WTC11 (cell line): Measurements from ENCODE around the gene NKD1. TPM values are rescaled to one million over a fixed set of nuclear protein-coding genes. Genes with fewer than 3 reads are reported as not detected.

ENCODE experiments used
- ATAC-seq: fragments of 200-7000 bp; cut with Tn5 transposase; 2 replicates; pipeline ENCODE4 v1.10.0; 2021; ENCODE audit warnings: mild to moderate bottlenecking, moderate library complexity
- CTCF ChIA-PET: fragments of 300-600 bp; sonication (Branson Sonifier 250); formaldehyde crosslinking; loops from one replicate; lab custom pipeline; 2021; ENCODE audit warnings: antibody characterized with exemption; lab: Charles Lee
- POLR2A ChIA-PET: fragments of 350-600 bp; sonication (Branson Sonifier 250); formaldehyde crosslinking; loops from one replicate; lab custom pipeline; 2021; ENCODE audit warnings: antibody characterized with exemption; lab: Charles Lee
- DNase-seq: peaks from one replicate; pipeline ENCODE4 v3.0.0; 2021; ENCODE audit warnings: low spot score
- H3K27ac Mint-ChIP-seq: 2 replicates; pipeline ENCODE4 v1.8.0; 2021; ENCODE audit warnings: mixed read lengths
- H3K27me3 Mint-ChIP-seq: 2 replicates; pipeline ENCODE4 v1.8.0; 2021; ENCODE audit warnings: low read depth, mild to moderate bottlenecking, moderate library complexity, mixed read lengths
- H3K36me3 Mint-ChIP-seq: 2 replicates; pipeline ENCODE4 v1.8.0; 2021; ENCODE audit warnings: mixed read lengths
- H3K4me1 Mint-ChIP-seq: 2 replicates; pipeline ENCODE4 v1.8.0; 2022; ENCODE audit warnings: mixed read lengths
- H3K4me3 Mint-ChIP-seq: 2 replicates; pipeline ENCODE4 v1.8.0; 2021; ENCODE audit warnings: mild to moderate bottlenecking, moderate library complexity, mixed read lengths
- H3K9me3 Mint-ChIP-seq: 2 replicates; pipeline ENCODE4 v1.8.0; 2021; ENCODE audit warnings: mixed read lengths
- CREM ChIP-seq: sonication (generic); formaldehyde crosslinking; IDR thresholded peaks from 2 replicates; pipeline ENCODE4 v1.8.1; 2022; ENCODE audit warnings: mild to moderate bottlenecking, missing genetic modification reagents, moderate library complexity
- ESRRA ChIP-seq: sonication (generic); formaldehyde crosslinking; IDR thresholded peaks from 2 replicates; pipeline ENCODE4 v1.8.1; 2022; ENCODE audit warnings: mild to moderate bottlenecking, missing genetic modification reagents, borderline replicate concordance
- ETV6 ChIP-seq: sonication (generic); formaldehyde crosslinking; IDR thresholded peaks from 2 replicates; pipeline ENCODE4 v1.8.1; 2022; ENCODE audit warnings: mild to moderate bottlenecking, missing genetic modification reagents
- FOXK1 ChIP-seq: sonication (generic); formaldehyde crosslinking; IDR thresholded peaks from 2 replicates; pipeline ENCODE4 v1.8.0; 2022; ENCODE audit warnings: mild to moderate bottlenecking, moderate library complexity, missing genetic modification reagents
- FOXP1 ChIP-seq: sonication (generic); formaldehyde crosslinking; IDR thresholded peaks from 2 replicates; pipeline ENCODE4 v1.8.0; 2022; ENCODE audit warnings: missing genetic modification reagents, mild to moderate bottlenecking, moderate library complexity, borderline replicate concordance
- IRF2 ChIP-seq: sonication (generic); formaldehyde crosslinking; IDR thresholded peaks from 2 replicates; pipeline ENCODE4 v1.8.0; 2022; ENCODE audit warnings: low read depth, missing genetic modification reagents, borderline replicate concordance
- JUN ChIP-seq: sonication (generic); formaldehyde crosslinking; IDR thresholded peaks from 2 replicates; pipeline ENCODE4 v1.8.0; 2023; ENCODE audit warnings: mild to moderate bottlenecking, missing genetic modification reagents
- MXD4 ChIP-seq: fragments of 250-450 bp; sonication (Bioruptor Pico); IDR thresholded peaks from 2 replicates; pipeline ENCODE4 v1.8.0; 2021; ENCODE audit warnings: mild to moderate bottlenecking, moderate library complexity, borderline replicate concordance
- NFE2L1 ChIP-seq: sonication (generic); formaldehyde crosslinking; IDR thresholded peaks from 2 replicates; pipeline ENCODE4 v1.8.1; 2023; ENCODE audit warnings: missing genetic modification reagents
- PRRX2 ChIP-seq: fragments of 250-450 bp; sonication (Bioruptor Pico); IDR thresholded peaks from 2 replicates; pipeline ENCODE4 v1.8.0; 2021; ENCODE audit warnings: mild to moderate bottlenecking
- TEAD1 ChIP-seq: sonication (generic); formaldehyde crosslinking; IDR thresholded peaks from 2 replicates; pipeline ENCODE4 v1.8.0; 2022; ENCODE audit warnings: mild to moderate bottlenecking, missing genetic modification reagents
- TP53 ChIP-seq: sonication (generic); formaldehyde crosslinking; IDR thresholded peaks from 2 replicates; pipeline ENCODE4 v1.8.1; 2023; ENCODE audit warnings: mild to moderate bottlenecking, missing genetic modification reagents
- ZNF138 ChIP-seq: sonication (generic); formaldehyde crosslinking; conservative IDR thresholded peaks from 2 replicates; pipeline ENCODE4 v1.8.1; 2022; ENCODE audit warnings: mild to moderate bottlenecking, moderate library complexity, missing genetic modification reagents
- ZNF263 ChIP-seq: sonication (generic); formaldehyde crosslinking; IDR thresholded peaks from 2 replicates; pipeline ENCODE4 v1.8.1; 2022; ENCODE audit warnings: low read depth, mild to moderate bottlenecking, moderate library complexity, missing genetic modification reagents
- total RNA-seq: library from RNA; stranded (reverse); gene quantifications from 3 replicates; pipeline ENCODE4 v1.2.3, GENCODE V29; 2021
- TF ChIP-seq, protein P1 (sequence below): sonication (generic); formaldehyde crosslinking; IDR thresholded peaks from 2 replicates; pipeline ENCODE4 v1.8.0; 2022; ENCODE audit warnings: mild to moderate bottlenecking, missing genetic modification reagents
- TF ChIP-seq, protein P2 (sequence below): fragments of 250-450 bp; sonication (Bioruptor Pico); conservative IDR thresholded peaks from 2 replicates; pipeline ENCODE4 v1.9.0; 2021; ENCODE audit warnings: mild to moderate bottlenecking
- TF ChIP-seq, protein P3 (sequence below): sonication (generic); formaldehyde crosslinking; IDR thresholded peaks from 2 replicates; pipeline ENCODE4 v1.8.1; 2023; ENCODE audit warnings: mild to moderate bottlenecking, moderate library complexity, missing genetic modification reagents
- TF ChIP-seq, protein P4 (sequence below): sonication (generic); formaldehyde crosslinking; IDR thresholded peaks from 2 replicates; pipeline ENCODE4 v1.8.0; 2023; ENCODE audit warnings: missing genetic modification reagents
- TF ChIP-seq, protein P5 (sequence below): sonication (generic); formaldehyde crosslinking; IDR thresholded peaks from 2 replicates; pipeline ENCODE4 v1.8.1; 2023; ENCODE audit warnings: mild to moderate bottlenecking, missing genetic modification reagents
- TF ChIP-seq, protein P6 (sequence below): sonication (generic); formaldehyde crosslinking; IDR thresholded peaks from 2 replicates; pipeline ENCODE4 v1.8.1; 2023; ENCODE audit warnings: mild to moderate bottlenecking, missing genetic modification reagents, borderline replicate concordance

Gene NKD1
- total RNA-seq, 1 experiment from 2014 or later = 6.0 TPM

DNA sequence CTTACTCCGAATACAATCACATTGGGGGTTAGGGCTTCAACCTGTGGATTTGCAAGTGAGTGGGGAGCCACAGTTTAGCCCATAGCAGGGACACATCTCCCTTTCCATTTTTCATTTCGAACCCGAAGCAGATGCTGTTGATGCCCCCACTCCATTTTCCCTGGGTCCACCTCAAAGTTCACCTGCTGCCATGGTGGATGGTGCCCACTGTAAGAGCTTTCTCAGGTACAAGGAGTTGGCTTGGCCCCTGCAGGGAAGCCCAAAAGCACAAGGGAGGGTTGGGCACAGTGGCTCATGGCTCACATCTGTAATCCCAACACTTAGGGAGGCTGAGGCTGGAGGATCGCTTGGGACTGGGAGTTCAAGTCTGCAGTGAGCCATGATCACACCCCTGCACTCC, 81.1 kb downstream of the NKD1 start:
- Mint-ChIP-seq H3K27ac (no peak overlapping the region), H3K9me3 (no peaks in the 10 kb centered on the region), H3K27me3 (no peaks in the 10 kb centered on the region), H3K4me1 (peaks cover 3% of the 10 kb centered on the region; the same call in 1 of the 2 replicates), H3K36me3 (no peaks in the 10 kb centered on the region), H3K4me3 (no peak overlapping the region)
- TF ChIP-seq FOXP1 (no peak), TEAD1 (CRISPR knock-in tag) (no peak), CREM (CRISPR knock-in tag) (no peak), ETV6 (no peak)
- TF ChIP-seq, protein P1, sequence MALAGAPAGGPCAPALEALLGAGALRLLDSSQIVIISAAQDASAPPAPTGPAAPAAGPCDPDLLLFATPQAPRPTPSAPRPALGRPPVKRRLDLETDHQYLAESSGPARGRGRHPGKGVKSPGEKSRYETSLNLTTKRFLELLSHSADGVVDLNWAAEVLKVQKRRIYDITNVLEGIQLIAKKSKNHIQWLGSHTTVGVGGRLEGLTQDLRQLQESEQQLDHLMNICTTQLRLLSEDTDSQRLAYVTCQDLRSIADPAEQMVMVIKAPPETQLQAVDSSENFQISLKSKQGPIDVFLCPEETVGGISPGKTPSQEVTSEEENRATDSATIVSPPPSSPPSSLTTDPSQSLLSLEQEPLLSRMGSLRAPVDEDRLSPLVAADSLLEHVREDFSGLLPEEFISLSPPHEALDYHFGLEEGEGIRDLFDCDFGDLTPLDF (CRISPR knock-in tag) = no peak
- ChIA-PET CTCF (interaction anchor here (1.7 to 3.7 kb wide), 2 partner anchors 35 to 36 kb away, joined by 8 to 27 read pairs; no protein-coding TSS in a partner anchor), POLR2A (no interaction called here)
- ATAC-seq (no peak), DNase-seq (no peak)

DNA sequence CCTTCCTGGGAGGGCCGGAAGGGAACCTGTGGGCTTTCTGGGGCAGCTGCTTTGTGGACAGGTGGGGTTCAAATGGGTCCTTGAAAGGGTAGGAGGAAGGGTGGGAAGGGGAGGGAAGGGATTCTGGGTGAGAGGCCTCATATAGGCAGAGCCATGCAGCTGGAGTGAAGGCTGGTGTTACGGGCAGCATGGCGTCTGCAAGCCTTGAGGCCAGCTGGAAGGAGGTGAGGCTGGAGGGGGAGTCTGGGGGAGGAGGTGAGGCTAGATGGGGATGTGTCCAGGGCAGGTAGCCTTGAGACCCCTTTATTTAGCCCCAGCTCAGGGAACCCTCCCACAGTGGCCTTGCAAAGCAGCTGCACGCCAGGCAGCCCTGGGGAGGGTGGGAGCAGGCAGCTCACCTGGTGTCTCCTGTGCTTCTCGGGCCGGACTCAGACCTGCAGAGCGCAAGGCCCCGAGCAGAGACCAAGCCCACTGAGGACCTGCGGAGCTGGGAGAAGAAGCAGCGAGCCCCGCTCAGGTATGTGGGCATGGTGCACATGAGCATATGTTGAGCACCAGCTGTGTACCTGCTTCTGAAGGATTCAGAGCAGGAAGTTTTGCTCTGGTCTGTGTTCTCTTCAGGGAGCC, 82.3 kb downstream of the NKD1 start:
- no peak for TF ChIP-seq FOXK1 (CRISPR knock-in tag)
- TF ChIP-seq, protein P2, sequence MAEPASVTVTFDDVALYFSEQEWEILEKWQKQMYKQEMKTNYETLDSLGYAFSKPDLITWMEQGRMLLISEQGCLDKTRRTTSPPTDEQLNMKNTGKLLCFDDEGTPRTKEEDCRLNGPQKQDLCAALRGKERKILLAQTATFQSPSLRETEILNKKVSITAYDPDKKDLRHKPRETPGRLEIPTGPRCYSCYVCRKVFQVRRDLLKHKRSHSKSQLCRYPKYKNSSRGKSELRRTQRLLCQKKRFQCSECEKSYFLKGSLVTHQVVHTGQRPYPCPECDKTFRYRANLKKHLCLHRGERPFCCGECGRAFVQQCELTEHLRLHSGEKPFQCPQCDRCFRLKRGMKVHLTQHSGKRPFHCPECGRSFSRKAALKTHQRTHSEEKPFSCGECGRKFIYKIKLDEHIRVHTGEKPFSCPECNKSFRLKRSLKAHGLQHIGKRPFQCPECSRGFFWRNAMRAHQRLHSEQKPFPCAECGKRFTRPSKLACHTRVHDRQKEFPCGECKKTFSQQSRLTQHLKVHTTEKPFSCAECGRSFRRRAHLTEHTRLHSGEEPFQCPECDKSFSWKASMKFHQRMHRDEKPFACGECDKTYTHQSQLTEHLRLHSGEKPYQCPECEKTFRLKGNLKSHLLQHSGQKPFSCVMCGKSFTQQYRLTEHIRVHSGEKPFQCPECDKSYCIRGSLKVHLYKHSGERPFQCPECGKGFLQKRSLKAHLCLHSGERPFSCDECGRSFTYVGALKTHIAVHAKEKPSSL (CRISPR knock-in tag) = no peak
- no peak for TF ChIP-seq TP53
- no peak for TF ChIP-seq IRF2 (CRISPR knock-in tag)
- no peak for TF ChIP-seq NFE2L1
- TF ChIP-seq ESRRA (CRISPR knock-in tag) = no peak
- no peak for TF ChIP-seq JUN (CRISPR knock-in tag)
- TF ChIP-seq, protein P3, sequence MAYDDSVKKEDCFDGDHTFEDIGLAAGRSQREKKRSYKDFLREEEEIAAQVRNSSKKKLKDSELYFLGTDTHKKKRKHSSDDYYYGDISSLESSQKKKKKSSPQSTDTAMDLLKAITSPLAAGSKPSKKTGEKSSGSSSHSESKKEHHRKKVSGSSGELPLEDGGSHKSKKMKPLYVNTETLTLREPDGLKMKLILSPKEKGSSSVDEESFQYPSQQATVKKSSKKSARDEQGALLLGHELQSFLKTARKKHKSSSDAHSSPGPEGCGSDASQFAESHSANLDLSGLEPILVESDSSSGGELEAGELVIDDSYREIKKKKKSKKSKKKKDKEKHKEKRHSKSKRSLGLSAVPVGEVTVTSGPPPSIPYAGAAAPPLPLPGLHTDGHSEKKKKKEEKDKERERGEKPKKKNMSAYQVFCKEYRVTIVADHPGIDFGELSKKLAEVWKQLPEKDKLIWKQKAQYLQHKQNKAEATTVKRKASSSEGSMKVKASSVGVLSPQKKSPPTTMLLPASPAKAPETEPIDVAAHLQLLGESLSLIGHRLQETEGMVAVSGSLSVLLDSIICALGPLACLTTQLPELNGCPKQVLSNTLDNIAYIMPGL = no peak
- no peak for TF ChIP-seq MXD4 (CRISPR knock-in tag)
- TF ChIP-seq, protein P4, sequence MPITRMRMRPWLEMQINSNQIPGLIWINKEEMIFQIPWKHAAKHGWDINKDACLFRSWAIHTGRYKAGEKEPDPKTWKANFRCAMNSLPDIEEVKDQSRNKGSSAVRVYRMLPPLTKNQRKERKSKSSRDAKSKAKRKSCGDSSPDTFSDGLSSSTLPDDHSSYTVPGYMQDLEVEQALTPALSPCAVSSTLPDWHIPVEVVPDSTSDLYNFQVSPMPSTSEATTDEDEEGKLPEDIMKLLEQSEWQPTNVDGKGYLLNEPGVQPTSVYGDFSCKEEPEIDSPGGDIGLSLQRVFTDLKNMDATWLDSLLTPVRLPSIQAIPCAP (CRISPR knock-in tag) = no peak
- no peak for TF ChIP-seq PRRX2 (CRISPR knock-in tag)
- TF ChIP-seq ZNF138 (CRISPR knock-in tag) = no peak
- TF ChIP-seq ZNF263 (CRISPR knock-in tag) = no peak
- TF ChIP-seq, protein P5, sequence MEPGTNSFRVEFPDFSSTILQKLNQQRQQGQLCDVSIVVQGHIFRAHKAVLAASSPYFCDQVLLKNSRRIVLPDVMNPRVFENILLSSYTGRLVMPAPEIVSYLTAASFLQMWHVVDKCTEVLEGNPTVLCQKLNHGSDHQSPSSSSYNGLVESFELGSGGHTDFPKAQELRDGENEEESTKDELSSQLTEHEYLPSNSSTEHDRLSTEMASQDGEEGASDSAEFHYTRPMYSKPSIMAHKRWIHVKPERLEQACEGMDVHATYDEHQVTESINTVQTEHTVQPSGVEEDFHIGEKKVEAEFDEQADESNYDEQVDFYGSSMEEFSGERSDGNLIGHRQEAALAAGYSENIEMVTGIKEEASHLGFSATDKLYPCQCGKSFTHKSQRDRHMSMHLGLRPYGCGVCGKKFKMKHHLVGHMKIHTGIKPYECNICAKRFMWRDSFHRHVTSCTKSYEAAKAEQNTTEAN (CRISPR knock-in tag) = no peak
- TF ChIP-seq, protein P6, sequence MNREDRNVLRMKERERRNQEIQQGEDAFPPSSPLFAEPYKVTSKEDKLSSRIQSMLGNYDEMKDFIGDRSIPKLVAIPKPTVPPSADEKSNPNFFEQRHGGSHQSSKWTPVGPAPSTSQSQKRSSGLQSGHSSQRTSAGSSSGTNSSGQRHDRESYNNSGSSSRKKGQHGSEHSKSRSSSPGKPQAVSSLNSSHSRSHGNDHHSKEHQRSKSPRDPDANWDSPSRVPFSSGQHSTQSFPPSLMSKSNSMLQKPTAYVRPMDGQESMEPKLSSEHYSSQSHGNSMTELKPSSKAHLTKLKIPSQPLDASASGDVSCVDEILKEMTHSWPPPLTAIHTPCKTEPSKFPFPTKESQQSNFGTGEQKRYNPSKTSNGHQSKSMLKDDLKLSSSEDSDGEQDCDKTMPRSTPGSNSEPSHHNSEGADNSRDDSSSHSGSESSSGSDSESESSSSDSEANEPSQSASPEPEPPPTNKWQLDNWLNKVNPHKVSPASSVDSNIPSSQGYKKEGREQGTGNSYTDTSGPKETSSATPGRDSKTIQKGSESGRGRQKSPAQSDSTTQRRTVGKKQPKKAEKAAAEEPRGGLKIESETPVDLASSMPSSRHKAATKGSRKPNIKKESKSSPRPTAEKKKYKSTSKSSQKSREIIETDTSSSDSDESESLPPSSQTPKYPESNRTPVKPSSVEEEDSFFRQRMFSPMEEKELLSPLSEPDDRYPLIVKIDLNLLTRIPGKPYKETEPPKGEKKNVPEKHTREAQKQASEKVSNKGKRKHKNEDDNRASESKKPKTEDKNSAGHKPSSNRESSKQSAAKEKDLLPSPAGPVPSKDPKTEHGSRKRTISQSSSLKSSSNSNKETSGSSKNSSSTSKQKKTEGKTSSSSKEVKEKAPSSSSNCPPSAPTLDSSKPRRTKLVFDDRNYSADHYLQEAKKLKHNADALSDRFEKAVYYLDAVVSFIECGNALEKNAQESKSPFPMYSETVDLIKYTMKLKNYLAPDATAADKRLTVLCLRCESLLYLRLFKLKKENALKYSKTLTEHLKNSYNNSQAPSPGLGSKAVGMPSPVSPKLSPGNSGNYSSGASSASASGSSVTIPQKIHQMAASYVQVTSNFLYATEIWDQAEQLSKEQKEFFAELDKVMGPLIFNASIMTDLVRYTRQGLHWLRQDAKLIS (CRISPR knock-in tag) = no peak
- TF ChIP-seq, all 79 proteins: peak for 0
- Mint-ChIP-seq H3K27me3 (no peaks in the 10 kb centered on the region), H3K27ac (no peak overlapping the region), H3K36me3 (no peaks in the 10 kb centered on the region), H3K9me3 (no peaks in the 10 kb centered on the region), H3K4me1 (peaks cover 3% of the 10 kb centered on the region; the same call in 1 of the 2 replicates), H3K4me3 (no peak overlapping the region)
- ChIA-PET CTCF (interaction anchor here (1.0 to 3.7 kb wide), 4 partner anchors 15 to 176 kb away, joined by 3 to 27 read pairs (median 6); no protein-coding TSS in a partner anchor), POLR2A (no interaction called here)
- ATAC-seq (no peak), DNase-seq (no peak)
